Measurements from ENCODE around the gene USP25.

Gene USP25

GRCh38 chr21:15872236-15872635 lies 142.5 kb downstream of the USP25 start:
- DNase-seq = no peak

GRCh38 chr21:15874615-15875014 lies 144.8 kb downstream of the USP25 start:
- DNase-seq = no peak

GRCh38 chr21:15875286-15875685 lies 145.5 kb downstream of the USP25 start:
- DNase-seq = no peak

GRCh38 chr21:15893902-15894301 lies 164.1 kb downstream of the USP25 start:
- DNase-seq = no peak

GRCh38 chr21:15894596-15894995 lies 164.8 kb downstream of the USP25 start:
- DNase-seq = no peak

- DNase-seq = no peak
Observed at GRCh38 chr21:15895142-15896106, 165.6 kb downstream of the USP25 start.

- DNase-seq = no peak
Observed at GRCh38 chr21:15896501-15896900, 166.7 kb downstream of the USP25 start.

- DNase-seq = no peak
Observed at GRCh38 chr21:15904389-15904788, 174.6 kb downstream of the USP25 start.

- DNase-seq = no peak
Observed at GRCh38 chr21:15908187-15908586, 178.4 kb downstream of the USP25 start.

GRCh38 chr21:15928196-15928595 lies 198.4 kb downstream of the USP25 start:
- DNase-seq = no peak

- DNase-seq = no peak
Observed at GRCh38 chr21:15928686-15929425, 199.1 kb downstream of the USP25 start.

- no peak for DNase-seq
Observed at GRCh38 chr21:15929536-15929935, 199.8 kb downstream of the USP25 start.
